Measurements from ENCODE around the gene ORC4.

The ORC4 gene

DNA sequence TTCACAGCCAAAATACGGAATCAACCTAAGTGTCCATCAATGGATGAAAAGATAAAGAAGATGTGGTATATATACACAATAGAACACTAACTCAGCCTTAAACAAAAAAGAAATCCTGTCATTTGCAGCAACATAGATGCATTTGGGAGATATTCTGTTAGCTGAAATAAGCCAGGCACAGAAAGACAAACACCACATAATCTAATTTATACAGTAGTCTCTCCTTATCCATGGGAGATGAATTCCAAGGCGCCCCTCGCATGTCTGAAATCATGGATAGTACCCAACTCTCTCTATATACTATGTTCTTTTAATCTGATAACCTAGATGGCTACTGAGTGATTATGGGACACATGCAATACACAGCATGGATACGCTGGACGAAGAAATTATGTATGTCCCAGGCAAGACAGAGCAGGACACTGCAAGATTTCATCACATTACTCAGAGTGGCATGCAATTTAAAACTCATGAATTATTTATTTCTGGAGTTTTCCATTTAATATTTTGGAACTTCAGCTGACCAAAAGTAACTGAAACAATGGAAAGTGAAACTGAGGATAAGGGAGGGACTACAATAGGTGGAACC, 39.5 kb downstream of the ORC4 start:
- TF ChIP-seq FOXM1 (IDR thresholded peaks at IDR 0.05; ENCODE audit: borderline replicate concordance, low read depth) (no peak), RAD21 (IDR thresholded peaks at IDR 0.05; ENCODE audit: low read depth) (no peak), CREB1 (IDR thresholded peaks at IDR 0.05; ENCODE audit: low read depth) (no peak), NFIC (IDR thresholded peaks at IDR 0.05) (no peak), USF1 (IDR thresholded peaks at IDR 0.05) (no peak), ZBTB7A (IDR thresholded peaks at IDR 0.05; ENCODE audit: low read depth) (no peak), YY1 (IDR thresholded peaks at IDR 0.05; ENCODE audit: low read depth) (no peak), EGR1 (IDR thresholded peaks at IDR 0.05) (no peak), TAF1 (IDR thresholded peaks at IDR 0.05; ENCODE audit: low read depth) (no peak)

DNA sequence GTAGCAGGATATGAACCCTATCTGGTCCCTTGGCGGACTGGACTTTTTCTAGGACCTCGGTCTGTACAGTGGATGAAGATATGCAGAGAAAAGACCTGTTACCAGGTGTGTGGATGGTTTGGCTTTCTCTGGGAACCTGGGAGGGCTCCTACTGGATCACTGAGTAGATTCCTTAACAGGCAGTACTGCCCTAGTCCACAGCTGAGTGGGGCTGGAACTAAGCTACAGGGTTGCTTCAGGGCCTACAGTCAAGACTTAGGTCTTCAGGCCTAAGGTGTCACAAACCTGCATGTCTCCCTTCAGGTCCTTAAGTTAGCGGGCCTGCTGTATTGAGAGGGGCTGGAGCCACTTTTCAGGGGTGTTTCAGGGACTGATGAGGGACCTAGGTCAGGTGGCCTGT, 42.9 kb downstream of the ORC4 start:
- TF ChIP-seq ZBTB7A (IDR thresholded peaks at IDR 0.05; ENCODE audit: low read depth) = no peak
- no peak for TF ChIP-seq USF1 (IDR thresholded peaks at IDR 0.05)

GRCh38 chr2:147976102-147976501, 44.4 kb downstream of the ORC4 start:
- TF ChIP-seq TEAD4 (IDR thresholded peaks at IDR 0.05) (no peak), CEBPB (IDR thresholded peaks at IDR 0.05) (no peak), ZBTB7A (IDR thresholded peaks at IDR 0.05; ENCODE audit: low read depth) (no peak), FOXM1 (IDR thresholded peaks at IDR 0.05; ENCODE audit: borderline replicate concordance, low read depth) (no peak), TAF1 (IDR thresholded peaks at IDR 0.05; ENCODE audit: low read depth) (no peak), NFIC (IDR thresholded peaks at IDR 0.05) (no peak), EP300 (IDR thresholded peaks at IDR 0.05; ENCODE audit: borderline replicate concordance) (no peak)
- TF ChIP-seq, protein P1, sequence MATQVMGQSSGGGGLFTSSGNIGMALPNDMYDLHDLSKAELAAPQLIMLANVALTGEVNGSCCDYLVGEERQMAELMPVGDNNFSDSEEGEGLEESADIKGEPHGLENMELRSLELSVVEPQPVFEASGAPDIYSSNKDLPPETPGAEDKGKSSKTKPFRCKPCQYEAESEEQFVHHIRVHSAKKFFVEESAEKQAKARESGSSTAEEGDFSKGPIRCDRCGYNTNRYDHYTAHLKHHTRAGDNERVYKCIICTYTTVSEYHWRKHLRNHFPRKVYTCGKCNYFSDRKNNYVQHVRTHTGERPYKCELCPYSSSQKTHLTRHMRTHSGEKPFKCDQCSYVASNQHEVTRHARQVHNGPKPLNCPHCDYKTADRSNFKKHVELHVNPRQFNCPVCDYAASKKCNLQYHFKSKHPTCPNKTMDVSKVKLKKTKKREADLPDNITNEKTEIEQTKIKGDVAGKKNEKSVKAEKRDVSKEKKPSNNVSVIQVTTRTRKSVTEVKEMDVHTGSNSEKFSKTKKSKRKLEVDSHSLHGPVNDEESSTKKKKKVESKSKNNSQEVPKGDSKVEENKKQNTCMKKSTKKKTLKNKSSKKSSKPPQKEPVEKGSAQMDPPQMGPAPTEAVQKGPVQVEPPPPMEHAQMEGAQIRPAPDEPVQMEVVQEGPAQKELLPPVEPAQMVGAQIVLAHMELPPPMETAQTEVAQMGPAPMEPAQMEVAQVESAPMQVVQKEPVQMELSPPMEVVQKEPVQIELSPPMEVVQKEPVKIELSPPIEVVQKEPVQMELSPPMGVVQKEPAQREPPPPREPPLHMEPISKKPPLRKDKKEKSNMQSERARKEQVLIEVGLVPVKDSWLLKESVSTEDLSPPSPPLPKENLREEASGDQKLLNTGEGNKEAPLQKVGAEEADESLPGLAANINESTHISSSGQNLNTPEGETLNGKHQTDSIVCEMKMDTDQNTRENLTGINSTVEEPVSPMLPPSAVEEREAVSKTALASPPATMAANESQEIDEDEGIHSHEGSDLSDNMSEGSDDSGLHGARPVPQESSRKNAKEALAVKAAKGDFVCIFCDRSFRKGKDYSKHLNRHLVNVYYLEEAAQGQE (IDR thresholded peaks at IDR 0.05; ENCODE audit: low read depth) = no peak

GRCh38 chr2:147968571-147968970, 52.0 kb downstream of the ORC4 start:
- TF ChIP-seq, protein P2, sequence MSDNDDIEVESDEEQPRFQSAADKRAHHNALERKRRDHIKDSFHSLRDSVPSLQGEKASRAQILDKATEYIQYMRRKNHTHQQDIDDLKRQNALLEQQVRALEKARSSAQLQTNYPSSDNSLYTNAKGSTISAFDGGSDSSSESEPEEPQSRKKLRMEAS (IDR thresholded peaks at IDR 0.05) = no peak
- TF ChIP-seq FOXM1 (IDR thresholded peaks at IDR 0.05; ENCODE audit: borderline replicate concordance, low read depth) = no peak
- TF ChIP-seq USF1 (IDR thresholded peaks at IDR 0.05) = no peak
- TF ChIP-seq TEAD4 (IDR thresholded peaks at IDR 0.05) = no peak

DNA sequence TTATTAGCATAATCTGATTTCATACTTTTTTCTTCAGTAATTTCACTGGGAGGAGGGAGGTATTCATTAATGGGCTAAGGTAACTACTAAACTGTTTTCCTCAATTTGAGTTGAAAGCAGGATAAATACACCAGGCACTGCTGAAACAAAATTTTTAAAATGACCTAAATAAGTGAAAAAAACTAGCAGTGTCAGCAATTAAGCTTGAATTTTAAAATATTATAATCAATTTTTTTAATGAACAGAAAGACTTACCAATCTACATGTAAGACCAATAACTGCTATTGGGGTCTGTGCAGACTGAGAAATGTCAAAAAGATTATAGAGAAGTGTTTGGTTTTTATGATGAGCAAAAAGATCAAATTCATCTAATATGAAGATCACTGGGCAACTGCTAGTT, 68.4 kb downstream of the ORC4 start:
- TF ChIP-seq TEAD4 (IDR thresholded peaks at IDR 0.05) (no peak), TAF1 (IDR thresholded peaks at IDR 0.05; ENCODE audit: low read depth) (no peak), CREB1 (IDR thresholded peaks at IDR 0.05; ENCODE audit: low read depth) (no peak), TCF12 (IDR thresholded peaks at IDR 0.05; ENCODE audit: low read depth) (no peak), RAD21 (IDR thresholded peaks at IDR 0.05; ENCODE audit: low read depth) (no peak), YY1 (IDR thresholded peaks at IDR 0.05; ENCODE audit: low read depth) (no peak), NFIC (IDR thresholded peaks at IDR 0.05) (no peak), USF1 (IDR thresholded peaks at IDR 0.05) (no peak), ZBTB7A (IDR thresholded peaks at IDR 0.05; ENCODE audit: low read depth) (no peak), EGR1 (IDR thresholded peaks at IDR 0.05) (no peak), CEBPB (IDR thresholded peaks at IDR 0.05) (no peak)
- TF ChIP-seq, protein P2 (IDR thresholded peaks at IDR 0.05) = no peak
- TF ChIP-seq, protein P1 (IDR thresholded peaks at IDR 0.05; ENCODE audit: low read depth) = no peak

DNA sequence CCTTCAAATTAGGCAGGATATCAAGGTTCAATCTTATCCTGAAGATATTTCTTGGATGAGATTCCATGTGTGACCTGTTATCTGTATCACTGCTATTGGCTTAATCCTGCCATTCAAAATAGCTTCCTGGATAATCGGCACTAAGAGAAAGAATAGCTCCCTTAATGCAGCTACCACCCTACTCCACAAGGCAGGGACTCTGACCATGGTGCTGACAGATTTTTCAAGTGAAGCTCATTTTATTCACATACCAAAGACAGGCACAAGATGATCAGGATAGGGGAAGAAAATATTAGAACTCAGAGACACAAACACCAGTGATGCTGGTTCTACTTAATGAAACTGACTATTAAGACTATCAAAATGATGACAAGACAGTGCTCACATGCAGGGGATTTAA, 74.9 kb downstream of the ORC4 start:
- no peak for TF ChIP-seq EGR1 (IDR thresholded peaks at IDR 0.05)
- TF ChIP-seq, protein P1 (IDR thresholded peaks at IDR 0.05; ENCODE audit: low read depth) = peak; percentile 85
